Erythroblast (primary cell): Measurements from ENCODE around the gene GBX1.

Source experiments
- DNase-seq, 2 experiments: peaks; one replicate each; lab custom pipeline; 2025; lab: John Stamatoyannopoulos, UW
- GATA1 ChIP-seq: IDR thresholded peaks from 2 replicates; pipeline ENCODE4 v1.6.1; 2011; ENCODE audit warnings: low read depth, mild to moderate bottlenecking, control low read depth, low read length, moderate library complexity
- POLR2A ChIP-seq: IDR thresholded peaks from 2 replicates; pipeline ENCODE4 v1.6.1; 2011; ENCODE audit warnings: mild to moderate bottlenecking, low read length

The GBX1 gene

DNA sequence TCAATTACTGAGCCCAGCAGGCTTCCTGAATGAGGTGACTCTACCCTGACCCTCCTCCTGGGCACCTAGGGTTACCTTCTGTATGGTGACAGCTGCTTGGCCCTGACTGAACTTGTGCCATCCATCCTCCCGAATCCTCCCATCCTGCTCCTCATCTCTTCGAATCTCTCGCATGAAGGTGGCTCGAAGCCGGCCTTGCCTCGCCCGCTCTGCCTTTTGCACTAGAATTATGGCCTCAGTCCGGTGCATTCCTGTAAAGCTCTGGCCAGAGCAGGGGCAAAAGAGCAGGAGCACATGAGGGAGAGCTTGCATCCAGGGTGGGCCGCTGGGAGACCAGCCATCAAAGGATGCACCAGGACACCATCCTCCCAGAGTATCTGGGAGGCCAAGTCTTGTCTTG is 35.3 kb upstream of the GBX1 start:
- TF ChIP-seq POLR2A (no peak), GATA1 (no peak)

DNA sequence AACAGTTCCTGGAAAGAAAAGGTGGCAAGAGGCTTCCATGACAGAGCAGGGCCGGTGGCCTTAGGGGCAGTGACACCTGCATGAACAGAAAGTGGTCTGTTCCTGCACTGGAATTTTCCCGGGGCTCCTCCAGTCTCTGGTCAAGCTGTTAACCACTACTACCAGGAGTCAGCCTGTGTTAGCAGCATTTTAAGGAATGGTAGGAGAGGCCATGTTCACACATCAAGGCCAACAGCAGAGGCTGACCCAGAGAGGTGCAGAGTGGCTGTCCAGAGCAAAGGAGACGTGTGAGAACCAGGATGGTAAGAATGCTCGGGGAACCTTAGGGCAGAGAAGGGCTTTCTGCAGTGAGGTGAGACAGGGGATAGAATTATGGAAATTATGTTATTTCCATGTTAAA is 34.3 kb upstream of the GBX1 start:
- TF ChIP-seq POLR2A: no peak
- no peak for DNase-seq

More for the DNA sequence above, 35.3 kb upstream of the GBX1 start:
- no peak for DNase-seq

DNA sequence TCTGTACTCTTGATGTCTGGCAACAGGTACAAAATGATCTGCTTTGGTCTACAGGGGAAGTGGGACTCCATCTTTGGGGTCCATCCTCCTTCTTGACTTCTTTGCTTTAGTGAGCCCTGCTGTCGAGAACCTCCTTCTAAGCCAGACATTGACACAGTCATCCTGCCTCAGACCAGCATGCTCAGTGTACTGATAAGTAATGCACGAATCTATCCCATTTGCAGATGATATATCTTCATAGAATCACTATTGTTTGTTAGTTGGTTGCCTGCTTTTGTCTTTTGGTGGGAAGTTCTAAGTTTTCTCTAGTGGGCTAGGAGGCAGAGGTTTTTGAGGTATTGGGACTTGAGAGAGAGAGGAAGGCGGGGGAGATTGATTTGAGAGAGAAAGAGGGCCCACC is 33.9 kb upstream of the GBX1 start:
- TF ChIP-seq GATA1 (no peak), POLR2A (no peak)
- no peak for DNase-seq

DNA sequence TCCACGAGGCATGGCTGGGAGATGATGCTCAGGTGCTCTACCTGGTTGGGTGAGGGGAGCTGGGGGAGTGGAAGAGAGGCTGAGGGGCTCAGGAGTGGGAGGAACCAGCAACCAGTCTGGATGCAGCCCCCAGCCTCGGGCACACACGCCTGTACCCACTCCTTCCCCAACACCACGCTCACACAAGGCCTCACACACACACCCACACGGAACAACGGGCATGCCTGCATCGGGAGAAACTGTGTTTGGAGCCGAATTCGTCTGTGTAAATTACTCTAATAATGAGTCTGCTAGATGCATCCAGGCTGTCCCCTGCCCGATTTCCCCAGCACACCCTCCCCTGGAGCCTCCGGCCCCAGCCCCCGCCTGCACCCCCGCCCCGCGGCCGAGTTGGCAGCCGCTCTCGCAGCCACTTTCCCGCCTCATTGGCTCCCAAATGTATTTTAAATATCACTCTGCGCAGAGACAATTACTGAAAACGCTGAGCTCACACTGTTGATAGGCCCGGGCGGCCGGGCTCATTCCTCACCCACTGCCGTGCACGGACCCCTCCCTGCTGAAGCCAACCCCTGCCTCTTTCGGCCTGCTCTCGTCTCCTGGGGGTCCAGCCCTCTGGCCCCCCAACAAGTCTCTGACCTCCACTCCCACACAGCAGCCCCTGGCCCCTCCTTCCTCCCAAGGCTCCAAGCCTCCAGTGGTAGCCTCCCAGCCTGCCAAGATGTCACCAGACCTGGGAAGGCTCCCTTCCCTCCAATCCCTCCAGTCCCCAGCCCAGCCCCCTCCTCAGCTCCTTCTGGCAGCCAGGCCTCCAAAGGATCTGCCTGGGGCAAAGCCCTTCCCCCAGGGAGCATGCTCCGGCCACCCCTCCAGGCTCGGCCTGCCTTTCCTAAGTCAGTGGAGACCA is 31.7 kb upstream of the GBX1 start:
- no peak for DNase-seq
- TF ChIP-seq GATA1: no peak
- TF ChIP-seq POLR2A: no peak

DNA sequence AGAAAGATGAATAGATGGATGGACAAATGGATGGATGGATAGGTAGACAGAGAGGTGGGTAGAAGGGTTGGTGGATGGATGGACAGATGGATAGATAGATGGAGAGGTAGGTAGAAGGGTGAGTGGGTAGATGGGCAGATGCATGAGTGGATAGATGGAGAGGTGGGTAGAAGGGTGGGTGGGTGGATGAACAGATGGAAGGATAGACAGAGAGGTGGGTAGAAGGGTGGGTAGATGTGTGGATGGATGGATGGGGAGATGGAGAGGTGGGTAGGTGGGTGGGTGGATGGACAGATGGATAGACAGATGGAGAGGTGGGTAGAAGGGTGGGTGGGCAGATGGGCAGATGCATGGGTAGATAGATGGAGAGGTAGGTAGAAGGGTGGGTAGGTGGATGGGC is 30.4 kb upstream of the GBX1 start:
- TF ChIP-seq POLR2A: no peak
- TF ChIP-seq GATA1: no peak
- no peak for DNase-seq

DNA sequence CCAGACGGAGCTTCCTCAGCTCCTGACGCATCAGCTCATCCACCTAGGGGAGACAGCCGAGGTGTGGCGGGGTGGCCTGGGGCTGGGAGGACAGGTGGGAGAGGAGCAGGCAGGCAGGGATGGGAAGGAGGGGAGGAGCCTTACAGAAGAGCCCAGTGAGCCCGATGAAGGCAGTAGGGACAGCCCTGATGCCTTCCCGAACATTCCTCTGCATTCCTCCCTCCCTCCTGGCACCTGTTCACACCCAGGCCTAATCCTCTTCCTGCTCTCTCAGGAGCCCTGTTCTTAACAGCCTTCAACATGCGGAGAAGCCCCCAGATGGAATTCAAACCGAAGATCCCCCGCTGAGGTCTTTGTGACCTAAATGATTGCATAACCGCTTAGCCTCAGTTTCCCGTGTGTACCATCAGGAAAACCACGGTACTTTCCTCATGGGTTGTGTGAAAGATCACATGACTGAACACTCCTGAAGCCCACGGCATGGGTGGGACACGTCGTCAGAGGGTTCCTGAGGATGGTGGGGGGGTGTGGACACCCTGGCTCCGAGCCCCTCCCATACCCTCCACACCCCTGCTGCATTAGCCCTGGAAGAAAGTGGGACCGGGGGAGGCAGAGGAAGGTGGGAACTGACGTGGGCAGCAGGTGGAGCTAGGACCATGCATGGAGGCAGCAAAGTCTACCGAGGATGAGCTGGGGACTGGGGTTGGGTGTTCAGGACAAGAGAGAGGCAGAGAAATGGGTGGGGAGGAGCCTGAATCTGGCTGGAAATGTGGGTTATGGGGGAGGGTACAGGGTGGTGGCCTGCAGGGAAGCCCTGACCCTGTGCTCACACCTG is 28.3 kb upstream of the GBX1 start:
- no peak for DNase-seq
- no peak for TF ChIP-seq POLR2A
- no peak for TF ChIP-seq GATA1

DNA sequence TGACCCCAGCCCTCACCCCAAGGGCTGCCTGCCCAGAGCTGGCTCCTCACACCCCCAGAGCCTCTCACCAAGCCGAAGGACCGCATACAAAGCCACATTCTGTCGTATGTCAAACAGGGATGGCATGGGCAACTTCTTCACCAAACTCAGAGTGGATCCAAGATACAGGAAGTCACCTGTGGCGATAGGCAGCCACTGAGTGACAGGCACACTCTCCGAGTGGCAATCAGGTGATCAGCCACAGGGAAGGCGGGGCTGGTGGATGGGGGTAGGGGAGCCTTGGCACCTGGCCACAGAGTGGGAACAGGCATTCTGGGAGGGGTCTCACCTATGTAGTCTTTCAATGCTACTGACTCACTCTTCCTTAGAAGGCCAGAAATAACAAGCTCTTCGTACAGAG is 26.7 kb upstream of the GBX1 start:
- TF ChIP-seq GATA1: no peak
- TF ChIP-seq POLR2A: no peak
- no peak for DNase-seq

DNA sequence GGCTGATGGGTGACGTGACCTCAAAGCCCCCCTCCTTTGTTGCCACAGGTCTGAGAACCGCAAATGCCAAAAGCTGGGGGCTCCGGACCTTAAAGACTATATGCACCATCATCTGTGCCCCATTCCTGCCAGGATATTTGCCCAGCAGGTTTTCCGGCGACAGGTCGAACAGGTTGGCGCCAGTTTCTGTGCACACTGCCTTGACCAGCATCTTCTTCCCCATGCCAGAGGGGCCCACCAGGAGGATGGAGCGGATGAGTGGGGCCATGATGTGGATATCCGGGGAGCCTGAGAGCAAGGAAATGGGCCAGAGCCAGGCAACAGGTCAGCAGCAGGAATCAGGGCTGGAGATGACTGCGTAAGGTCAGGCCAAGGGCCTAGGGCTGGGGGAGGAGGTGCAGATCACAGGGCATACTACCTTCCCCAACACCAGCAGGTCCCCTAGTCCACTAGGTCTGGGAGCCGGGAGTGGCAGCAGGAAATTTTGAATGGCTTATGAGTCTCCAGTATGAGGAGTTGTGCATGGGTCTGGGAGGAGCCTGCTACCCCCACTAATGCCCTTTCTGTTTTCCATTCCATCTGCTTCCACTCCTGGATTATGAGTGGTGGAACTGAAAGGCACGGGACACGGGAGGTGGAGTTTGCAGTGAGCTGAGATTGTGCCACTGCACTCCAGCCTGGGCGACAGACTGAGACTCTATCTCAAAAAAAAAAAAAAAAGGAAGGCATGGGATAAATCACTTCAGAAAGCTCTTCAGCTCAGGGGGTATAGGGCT is 25.9 kb upstream of the GBX1 start:
- TF ChIP-seq GATA1 (no peak), POLR2A (no peak)
- DNase-seq: no peak

DNA sequence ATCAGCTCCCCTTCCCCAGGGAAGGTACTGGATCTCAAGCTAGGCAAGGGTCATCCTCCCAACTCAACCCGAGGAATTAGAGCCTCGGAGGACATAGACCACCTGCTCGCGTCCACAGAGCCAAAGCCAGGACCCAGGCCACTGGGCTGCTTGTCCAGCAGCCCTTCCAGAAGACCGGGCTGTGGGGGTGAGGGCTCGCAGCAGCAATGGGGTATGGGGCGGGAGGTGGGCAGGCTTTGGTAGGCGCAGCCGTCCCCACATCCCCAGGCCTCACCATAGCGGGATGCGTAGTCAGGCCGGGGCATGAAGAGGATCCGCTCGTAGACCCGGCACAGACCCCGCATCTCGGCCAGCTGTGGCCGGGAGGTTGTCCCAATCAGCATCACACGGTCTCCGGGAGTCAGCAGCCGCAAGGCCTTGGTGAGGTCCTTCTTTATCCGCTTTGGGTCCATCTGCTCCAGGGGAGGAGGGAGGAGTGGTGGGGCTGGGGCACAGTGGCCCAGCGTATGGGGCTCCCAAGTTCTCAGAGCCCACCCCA is 24.6 kb upstream of the GBX1 start:
- TF ChIP-seq GATA1: no peak
- TF ChIP-seq POLR2A: no peak
- DNase-seq: no peak

DNA sequence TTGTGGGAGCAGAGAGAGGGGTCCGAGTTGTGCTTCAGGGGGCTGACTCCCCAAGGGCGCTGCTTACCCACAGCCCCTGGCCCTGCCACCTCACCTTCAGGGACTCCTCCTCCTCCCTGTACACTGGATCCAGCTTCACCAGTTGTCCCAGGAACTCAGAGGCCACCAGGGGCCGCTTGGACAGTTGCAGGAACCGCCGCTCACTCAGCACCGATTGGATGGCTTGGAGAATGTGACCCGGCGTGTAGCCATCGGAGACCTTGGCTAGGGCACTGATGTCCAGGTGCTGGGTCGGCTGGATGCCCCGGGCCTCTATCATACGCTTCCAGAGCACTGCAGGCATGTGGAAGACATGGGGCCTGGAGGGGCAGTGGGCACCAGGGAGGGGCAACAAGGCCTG is 24.1 kb upstream of the GBX1 start:
- TF ChIP-seq POLR2A (no peak), GATA1 (no peak)
- DNase-seq: no peak

DNA sequence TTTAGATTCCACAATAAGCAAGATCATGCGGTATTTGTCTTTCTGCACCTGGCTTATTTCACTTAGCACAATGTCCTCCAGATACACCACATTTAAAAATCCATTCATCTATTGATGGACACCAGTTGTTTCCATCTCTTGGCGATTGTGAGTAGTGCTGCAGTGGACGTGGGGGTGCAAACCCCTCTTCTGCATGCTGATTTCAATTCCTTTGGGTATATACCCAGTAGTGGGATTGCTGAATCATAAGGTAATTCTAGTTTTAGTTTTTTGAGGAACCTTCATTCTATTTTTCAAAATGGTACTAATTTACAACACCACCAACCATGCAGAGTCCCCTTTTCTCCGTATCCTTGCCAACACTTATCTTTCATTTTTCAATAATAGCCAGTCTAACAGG is 21.5 kb upstream of the GBX1 start:
- TF ChIP-seq GATA1 (no peak), POLR2A (no peak)
- no peak for DNase-seq

DNA sequence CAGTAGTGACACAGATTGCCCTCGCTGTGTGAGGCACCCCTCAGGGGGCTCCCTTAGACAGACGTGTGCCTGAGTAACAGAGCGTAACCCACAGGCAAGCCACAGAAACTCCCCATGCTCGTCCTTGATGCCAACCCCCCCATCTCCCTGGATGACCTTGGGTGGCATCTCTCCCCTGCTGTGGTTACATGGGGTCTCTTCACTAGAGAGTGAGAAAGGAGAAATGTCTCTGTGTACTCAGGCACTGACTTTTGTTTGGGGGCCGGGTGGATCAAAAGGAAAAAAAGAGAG is 20.7 kb upstream of the GBX1 start:
- TF ChIP-seq POLR2A (no peak), GATA1 (no peak)

DNA sequence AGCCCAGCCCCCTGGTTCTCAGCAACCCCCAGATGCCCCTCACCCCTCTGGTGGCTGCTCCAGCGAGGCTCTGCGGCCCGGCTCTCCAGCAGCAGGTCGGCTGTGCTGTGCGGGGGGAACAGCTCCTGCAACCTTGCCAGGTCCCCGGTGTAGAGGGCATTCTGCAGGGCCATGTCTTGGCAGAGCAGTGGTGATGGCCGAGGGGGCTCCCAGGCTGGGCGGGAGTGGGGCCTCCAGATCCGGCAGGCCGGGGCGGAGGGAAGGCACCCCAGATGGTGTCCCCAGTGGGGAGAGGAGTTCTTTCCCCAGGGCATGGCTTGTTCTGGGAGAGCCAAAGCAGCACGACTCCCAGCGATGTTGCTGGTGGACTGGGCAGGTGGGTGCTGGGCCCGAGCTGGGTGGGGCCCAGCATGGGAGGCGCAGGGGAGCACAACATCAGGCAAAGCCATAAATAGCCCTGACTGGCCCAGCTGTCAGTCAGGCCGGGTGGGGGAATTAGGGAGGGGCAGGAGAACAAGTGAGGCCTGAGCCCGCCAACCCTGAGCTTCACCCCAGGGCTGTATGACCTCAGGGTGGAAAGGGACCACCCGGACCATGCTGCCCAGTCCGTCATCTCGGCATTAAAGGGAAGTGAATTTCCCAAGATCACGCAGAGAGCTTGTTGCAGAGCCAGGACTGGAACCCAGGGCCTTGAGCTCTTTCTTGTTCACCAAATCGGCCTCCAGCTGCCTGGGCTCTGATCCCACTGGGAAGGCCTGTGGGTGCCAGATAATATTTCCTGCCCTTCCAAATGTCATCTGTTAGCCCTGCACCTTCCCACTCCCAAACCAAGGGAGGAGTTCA is 20.1 kb upstream of the GBX1 start:
- no peak for TF ChIP-seq GATA1
- TF ChIP-seq POLR2A: no peak
- DNase-seq: no peak

More for the DNA sequence above, 20.7 kb upstream of the GBX1 start:
- DNase-seq: no peak
